ENCODE measurements around the gene PEX7. TPM values are rescaled to one million over a fixed set of nuclear protein-coding genes. Genes with fewer than 3 reads are reported as not detected.

PEX7 gene
- total RNA-seq, 4 donors from 2014 or later = 5.9 to 17.1 (median 6.9) TPM

DNA sequence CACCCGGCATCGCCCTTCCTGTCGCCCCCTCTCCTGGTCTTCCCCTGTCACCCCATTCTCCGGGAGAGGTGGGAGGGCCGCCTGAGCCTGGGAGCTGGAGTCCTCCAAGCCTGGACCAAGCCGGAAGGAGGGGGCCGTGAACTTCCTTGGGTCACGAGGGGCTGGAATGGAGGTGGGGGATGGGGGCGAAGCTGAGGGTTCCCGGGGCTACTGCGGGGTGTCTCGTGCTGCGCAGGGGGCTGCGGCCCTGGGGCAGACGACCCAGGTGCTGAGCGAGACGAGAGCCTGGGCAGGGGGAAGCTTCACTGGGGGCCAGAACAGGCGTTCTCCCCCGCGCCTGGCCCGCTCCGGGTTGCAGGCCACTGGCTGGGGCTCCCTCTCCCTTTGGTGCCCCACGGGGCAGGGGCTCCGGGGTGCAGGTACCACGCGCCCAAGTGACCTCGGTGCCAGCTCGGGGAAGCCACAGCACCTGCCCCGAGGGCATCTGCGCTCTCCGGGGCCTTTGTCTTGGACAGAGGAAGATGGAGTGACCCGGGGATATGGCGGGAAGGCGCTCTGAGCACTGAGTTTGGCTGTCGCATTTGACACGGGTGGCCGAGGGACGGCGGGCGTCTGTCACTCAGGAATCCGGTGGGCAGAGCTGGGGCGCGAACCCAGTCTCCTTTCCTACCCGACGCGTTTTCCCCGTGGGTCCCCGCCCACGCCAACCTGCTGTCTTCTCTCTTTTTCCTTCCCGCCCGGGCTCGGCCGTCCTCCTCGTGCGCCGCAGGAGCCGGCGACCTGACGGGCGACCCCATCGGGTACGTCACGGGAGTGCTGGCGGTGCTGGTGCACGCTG lies 100.9 kb downstream of the PEX7 start:
- WGBS, 2 donors (ENCODE audit: low coverage in 1 of 2) = no CpG with 5 or more reads among the region's 65 CpGs
- peaks cover 0 to 38% (median 34%) of the 10 kb centered on the region in 3 donors for H3K4me1 ChIP-seq
- ATAC-seq = no peak
- H3K36me3 ChIP-seq = no peaks in the 10 kb centered on the region
- peak overlapping the region in 1 of 2 donors; percentile 56 for H3K4me3 ChIP-seq
- no peak for TF ChIP-seq POLR2A (IDR thresholded peaks at IDR 0.05)
- no peak for TF ChIP-seq EP300 (IDR thresholded peaks at IDR 0.05)
- TF ChIP-seq, protein P1, sequence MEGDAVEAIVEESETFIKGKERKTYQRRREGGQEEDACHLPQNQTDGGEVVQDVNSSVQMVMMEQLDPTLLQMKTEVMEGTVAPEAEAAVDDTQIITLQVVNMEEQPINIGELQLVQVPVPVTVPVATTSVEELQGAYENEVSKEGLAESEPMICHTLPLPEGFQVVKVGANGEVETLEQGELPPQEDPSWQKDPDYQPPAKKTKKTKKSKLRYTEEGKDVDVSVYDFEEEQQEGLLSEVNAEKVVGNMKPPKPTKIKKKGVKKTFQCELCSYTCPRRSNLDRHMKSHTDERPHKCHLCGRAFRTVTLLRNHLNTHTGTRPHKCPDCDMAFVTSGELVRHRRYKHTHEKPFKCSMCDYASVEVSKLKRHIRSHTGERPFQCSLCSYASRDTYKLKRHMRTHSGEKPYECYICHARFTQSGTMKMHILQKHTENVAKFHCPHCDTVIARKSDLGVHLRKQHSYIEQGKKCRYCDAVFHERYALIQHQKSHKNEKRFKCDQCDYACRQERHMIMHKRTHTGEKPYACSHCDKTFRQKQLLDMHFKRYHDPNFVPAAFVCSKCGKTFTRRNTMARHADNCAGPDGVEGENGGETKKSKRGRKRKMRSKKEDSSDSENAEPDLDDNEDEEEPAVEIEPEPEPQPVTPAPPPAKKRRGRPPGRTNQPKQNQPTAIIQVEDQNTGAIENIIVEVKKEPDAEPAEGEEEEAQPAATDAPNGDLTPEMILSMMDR (IDR thresholded peaks at IDR 0.05) = no peak
- no peak for TF ChIP-seq POLR2AphosphoS5 (IDR thresholded peaks at IDR 0.05)
- H3K27ac ChIP-seq = no peak overlapping the region
- no peaks in the 10 kb centered on the region for H3K9me3 ChIP-seq
- H3K27me3 ChIP-seq = peaks cover 59% of the 10 kb centered on the region

DNA sequence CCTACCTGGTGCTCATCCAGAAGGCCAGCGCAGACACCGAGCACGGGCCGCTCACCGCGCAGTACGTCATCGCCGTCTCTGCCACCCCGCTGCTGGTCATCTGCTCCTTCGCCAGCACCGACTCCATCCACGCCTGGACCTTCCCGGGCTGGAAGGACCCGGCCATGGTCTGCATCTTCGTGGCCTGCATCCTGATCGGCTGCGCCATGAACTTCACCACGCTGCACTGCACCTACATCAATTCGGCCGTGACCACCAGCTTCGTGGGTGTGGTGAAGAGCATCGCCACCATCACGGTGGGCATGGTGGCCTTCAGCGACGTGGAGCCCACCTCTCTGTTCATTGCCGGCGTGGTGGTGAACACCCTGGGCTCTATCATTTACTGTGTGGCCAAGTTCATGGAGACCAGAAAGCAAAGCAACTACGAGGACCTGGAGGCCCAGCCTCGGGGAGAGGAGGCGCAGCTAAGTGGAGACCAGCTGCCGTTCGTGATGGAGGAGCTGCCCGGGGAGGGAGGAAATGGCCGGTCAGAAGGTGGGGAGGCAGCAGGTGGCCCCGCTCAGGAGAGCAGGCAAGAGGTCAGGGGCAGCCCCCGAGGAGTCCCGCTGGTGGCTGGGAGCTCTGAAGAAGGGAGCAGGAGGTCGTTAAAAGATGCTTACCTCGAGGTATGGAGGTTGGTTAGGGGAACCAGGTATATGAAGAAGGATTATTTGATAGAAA lies 101.7 kb downstream of the PEX7 start:
- 47 to 54% methylated on average over 3 to 7 of the region's 40 CpGs for WGBS, 2 donors (ENCODE audit: low coverage in 1 of 2)
- no peaks in the 10 kb centered on the region for H3K36me3 ChIP-seq
- ATAC-seq = no peak
- peaks cover 0 to 38% (median 34%) of the 10 kb centered on the region in 3 donors for H3K4me1 ChIP-seq
- TF ChIP-seq EP300 (IDR thresholded peaks at IDR 0.05) (no peak), POLR2A (IDR thresholded peaks at IDR 0.05) (no peak), POLR2AphosphoS5 (IDR thresholded peaks at IDR 0.05) (no peak)
- H3K27ac ChIP-seq = no peak overlapping the region
- H3K9me3 ChIP-seq = no peaks in the 10 kb centered on the region
- no peak overlapping the region for H3K4me3 ChIP-seq
- peaks cover 54% of the 10 kb centered on the region for H3K27me3 ChIP-seq

GRCh38 chr6:136926383-136926782 lies 104.0 kb downstream of the PEX7 start:
- TF ChIP-seq, protein P1 (IDR thresholded peaks at IDR 0.05) = no peak
- TF ChIP-seq EP300 (IDR thresholded peaks at IDR 0.05) (no peak), POLR2A (IDR thresholded peaks at IDR 0.05) (no peak), POLR2AphosphoS5 (IDR thresholded peaks at IDR 0.05) (no peak)
- no peaks in the 10 kb centered on the region for H3K9me3 ChIP-seq
- no peak overlapping the region for H3K4me3 ChIP-seq
- H3K27ac ChIP-seq = no peak overlapping the region
- whole genome bisulfite sequencing, 2 donors (ENCODE audit: low coverage in 1 of 2) = 62 to 85% methylated on average over 2 of the region's 2 CpGs
- no peak for ATAC-seq
- no peaks in the 10 kb centered on the region for H3K36me3 ChIP-seq
- H3K4me1 ChIP-seq = peaks cover 0 to 23% (median 22%) of the 10 kb centered on the region in 3 donors
- H3K27me3 ChIP-seq = peaks cover 35% of the 10 kb centered on the region

DNA sequence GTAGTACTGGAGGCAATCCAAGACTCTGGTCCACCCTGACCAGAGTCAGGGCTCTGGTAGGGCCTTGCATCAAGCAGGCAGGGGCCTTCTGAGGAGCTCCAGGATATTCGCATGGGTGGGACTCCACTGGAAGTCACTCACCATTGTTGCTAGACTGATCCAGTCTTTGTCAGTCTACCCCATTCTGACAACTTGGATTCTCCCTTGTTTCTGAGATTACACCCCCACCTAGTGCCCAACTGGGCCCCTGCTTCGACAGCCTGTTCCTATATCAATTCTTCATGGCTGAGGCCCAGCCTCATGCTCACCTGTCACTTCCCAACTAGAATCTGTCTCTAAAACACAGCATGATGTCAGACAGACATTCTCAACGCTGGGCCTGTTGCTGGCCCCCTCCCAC lies 104.9 kb downstream of the PEX7 start:
- no peak for ATAC-seq
- 68 to 73% methylated on average over 2 of the region's 3 CpGs for WGBS, 2 donors (ENCODE audit: low coverage in 1 of 2)
- TF ChIP-seq, protein P1 (IDR thresholded peaks at IDR 0.05) = no peak
- TF ChIP-seq EP300 (IDR thresholded peaks at IDR 0.05) (no peak), POLR2AphosphoS5 (IDR thresholded peaks at IDR 0.05) (no peak), POLR2A (IDR thresholded peaks at IDR 0.05) (no peak)

DNA sequence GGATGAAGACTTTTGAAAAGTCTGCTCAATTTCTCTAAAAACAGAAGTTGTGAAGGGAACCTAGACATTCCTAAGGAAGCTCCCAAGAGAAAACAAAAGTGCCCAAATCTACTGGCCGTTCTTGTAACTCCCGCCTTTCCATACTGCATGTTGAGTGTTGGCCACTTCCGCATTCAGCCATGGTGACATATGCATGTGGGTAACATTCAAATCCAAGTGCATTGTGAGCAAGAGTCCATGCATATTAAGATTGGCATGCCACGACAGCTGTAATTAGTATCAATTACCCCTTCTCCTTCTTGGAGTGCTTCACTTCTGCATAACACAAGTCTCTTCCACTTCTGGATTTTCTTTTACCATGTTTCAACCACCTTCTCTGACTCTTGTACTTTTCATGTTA lies 108.1 kb downstream of the PEX7 start:
- Histone ChIP-seq H3K9me3 (no peaks in the 10 kb centered on the region), H3K36me3 (no peaks in the 10 kb centered on the region), H3K27ac (no peak overlapping the region), H3K27me3 (peaks cover 4% of the 10 kb centered on the region), H3K4me1 (no peaks in the 10 kb centered on the region), H3K4me3 (no peak overlapping the region)
- 95 to 100% methylated on average over 3 to 4 of the region's 4 CpGs for WGBS, 2 donors (ENCODE audit: low coverage in 1 of 2)
- TF ChIP-seq, protein P1 (IDR thresholded peaks at IDR 0.05) = no peak
- TF ChIP-seq POLR2A (IDR thresholded peaks at IDR 0.05) (no peak), POLR2AphosphoS5 (IDR thresholded peaks at IDR 0.05) (no peak), EP300 (IDR thresholded peaks at IDR 0.05) (no peak)
- no peak for ATAC-seq

More for the DNA sequence above, 104.9 kb downstream of the PEX7 start:
- H3K9me3 ChIP-seq = no peaks in the 10 kb centered on the region
- H3K4me1 ChIP-seq = peaks cover 0 to 14% (median 13%) of the 10 kb centered on the region in 3 donors
- H3K4me3 ChIP-seq = no peak overlapping the region
- no peaks in the 10 kb centered on the region for H3K36me3 ChIP-seq
- no peak overlapping the region for H3K27ac ChIP-seq
- H3K27me3 ChIP-seq = peaks cover 26% of the 10 kb centered on the region
